GM19372 (cell line): ENCODE measurements around the gene AMOTL1.

Experiments
- ATAC-seq: cut with Tn5 transposase; IDR thresholded peaks from one replicate; pipeline ENCODE4 v1.9.1; 2021; ENCODE audit warnings: mild to moderate bottlenecking, low read depth, moderate library complexity; ENCODE audit not compliant: unreplicated experiment

AMOTL1 gene, protein sequence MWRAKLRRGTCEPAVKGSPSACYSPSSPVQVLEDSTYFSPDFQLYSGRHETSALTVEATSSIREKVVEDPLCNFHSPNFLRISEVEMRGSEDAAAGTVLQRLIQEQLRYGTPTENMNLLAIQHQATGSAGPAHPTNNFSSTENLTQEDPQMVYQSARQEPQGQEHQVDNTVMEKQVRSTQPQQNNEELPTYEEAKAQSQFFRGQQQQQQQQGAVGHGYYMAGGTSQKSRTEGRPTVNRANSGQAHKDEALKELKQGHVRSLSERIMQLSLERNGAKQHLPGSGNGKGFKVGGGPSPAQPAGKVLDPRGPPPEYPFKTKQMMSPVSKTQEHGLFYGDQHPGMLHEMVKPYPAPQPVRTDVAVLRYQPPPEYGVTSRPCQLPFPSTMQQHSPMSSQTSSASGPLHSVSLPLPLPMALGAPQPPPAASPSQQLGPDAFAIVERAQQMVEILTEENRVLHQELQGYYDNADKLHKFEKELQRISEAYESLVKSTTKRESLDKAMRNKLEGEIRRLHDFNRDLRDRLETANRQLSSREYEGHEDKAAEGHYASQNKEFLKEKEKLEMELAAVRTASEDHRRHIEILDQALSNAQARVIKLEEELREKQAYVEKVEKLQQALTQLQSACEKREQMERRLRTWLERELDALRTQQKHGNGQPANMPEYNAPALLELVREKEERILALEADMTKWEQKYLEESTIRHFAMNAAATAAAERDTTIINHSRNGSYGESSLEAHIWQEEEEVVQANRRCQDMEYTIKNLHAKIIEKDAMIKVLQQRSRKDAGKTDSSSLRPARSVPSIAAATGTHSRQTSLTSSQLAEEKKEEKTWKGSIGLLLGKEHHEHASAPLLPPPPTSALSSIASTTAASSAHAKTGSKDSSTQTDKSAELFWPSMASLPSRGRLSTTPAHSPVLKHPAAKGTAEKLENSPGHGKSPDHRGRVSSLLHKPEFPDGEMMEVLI

DNA sequence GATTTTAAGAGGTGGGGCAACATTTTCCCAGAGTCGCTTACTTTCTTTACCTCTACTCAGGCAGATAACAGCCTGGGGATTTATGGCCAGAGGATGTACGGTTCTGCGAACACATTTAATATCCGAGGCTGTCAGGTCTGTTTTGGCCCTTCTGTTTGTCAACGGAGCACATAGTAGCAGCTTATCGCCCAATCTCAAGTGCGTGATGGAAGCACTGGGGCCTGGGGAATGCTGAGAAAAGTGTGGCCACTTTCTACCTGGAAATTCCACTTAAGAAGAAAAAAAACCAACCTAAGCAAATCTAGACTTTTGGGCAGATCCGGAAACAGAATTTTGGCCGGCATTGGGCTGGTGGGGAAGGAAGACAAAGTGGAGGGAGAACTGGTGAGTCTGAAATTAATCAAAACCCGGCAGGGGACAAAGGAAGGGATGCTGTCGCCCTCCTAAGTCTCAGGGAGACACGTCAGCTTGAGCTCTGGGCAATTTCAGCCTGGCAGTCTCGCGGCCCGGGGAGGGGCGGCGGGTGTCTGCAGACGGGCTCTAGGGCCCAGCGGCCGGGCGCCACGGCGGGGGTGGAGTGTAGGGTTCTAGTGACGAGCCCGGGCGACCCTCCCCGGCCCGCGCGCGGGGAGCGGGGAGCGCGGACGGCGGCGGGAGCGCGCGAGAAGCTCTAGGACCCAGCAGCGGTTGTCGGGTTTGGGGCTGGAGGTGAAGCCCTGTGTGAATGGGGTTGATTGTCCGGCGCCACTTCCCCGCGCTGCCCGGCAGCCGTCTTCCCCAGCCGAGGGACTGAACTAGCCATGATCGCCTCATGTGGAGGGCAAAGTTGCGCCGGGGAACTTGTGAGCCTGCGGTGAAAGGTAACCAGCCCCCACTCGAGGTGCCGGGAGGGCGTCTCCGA lies at the start of gene AMOTL1:
AMOTL1 (plus strand) TSS at position 656 of the 901 bp plus-strand sequence; CDS start at position 812, 156 bp downstream.
- peak; percentile 72 for ATAC-seq

DNA sequence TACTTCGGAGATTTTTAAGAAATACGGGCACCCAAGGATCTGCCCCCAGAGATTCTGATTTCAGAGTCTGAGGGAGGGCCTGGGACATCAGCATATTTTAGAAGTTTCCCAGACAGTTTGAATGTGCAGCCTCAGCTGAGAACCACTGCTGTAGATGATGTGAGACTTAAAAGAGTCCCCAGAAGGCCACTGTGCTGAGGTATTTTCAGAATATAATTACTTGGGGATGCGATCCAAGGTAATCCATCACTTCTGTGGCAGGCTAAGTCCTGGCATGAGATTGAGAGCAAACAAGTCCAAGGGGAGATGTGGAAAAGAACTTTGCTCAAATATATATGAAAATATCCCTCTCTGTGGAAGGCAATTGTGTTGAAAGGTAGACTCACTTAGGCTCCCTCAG lies 48.3 kb upstream of the AMOTL1 start:
- no peak for ATAC-seq

DNA sequence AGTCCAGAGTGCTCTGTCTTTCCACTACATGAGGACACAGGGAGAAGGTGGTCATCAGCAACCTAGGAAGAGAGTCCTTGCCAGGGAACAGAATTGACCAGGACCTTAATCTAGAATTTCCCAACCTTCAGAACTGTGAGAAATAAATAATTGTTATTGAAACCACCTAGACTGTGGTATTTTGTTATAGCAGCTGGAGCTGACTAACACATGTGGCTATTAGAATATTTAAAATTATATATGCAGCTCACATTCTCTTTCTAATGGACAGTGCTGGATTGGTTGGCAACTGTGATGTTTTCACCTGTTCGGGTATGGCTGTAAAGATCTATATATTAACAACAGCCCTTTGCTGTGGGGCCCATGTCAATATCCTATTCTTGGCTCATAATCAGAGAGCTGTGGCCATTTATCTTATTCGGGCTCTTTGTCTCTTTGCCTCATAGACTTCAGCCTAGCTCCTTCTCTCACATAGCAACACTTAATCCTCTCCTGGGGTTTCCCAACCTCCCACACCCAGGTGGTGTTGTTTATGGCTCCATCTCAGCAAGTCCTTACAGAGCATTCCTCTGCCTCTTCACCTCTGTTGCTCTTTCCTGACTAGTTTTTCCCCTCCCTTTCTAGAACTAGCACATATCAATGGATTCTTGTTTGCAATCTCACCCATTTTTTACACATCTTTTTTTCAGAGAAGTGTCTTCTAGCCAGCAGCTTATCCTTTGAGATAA lies 46.4 kb upstream of the AMOTL1 start:
- no peak for ATAC-seq

DNA sequence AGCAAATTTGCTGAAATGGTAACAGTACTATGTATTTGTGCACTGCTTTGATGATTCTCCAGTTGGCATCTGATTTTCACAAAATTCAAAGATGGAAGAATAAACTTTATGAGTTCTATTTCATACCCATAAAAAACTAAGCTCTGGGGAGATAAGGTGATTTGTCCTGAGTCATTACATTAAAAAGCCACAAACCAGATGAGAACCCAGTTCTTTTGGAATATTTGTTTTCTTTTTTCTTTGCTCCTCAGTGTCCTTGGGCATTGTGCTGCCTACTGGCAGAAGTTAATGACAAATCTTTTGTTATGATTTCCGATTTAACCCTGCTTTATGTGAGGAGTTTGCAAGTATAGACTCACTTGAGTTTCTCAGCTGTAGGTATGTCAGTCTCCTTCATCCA lies 45.4 kb upstream of the AMOTL1 start:
- no peak for ATAC-seq

DNA sequence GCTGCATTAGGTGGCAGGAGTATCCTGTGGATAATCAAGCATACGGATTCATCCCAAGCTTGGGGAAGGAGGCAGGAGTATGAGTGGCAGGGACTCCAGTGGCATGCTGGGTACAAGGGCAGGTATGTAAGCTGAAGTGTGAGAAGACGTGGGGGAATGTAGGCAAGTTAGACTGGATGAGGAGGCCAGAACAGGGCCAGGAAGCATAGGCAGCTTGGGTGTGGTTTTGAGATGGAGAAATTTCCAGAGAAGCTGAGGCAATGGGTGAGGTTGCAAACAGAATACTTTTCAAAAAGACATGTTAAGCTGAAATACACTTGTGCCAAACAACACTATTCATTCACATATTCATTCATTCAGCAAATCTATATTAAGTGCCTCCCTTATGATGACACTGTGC lies 43.1 kb upstream of the AMOTL1 start:
- ATAC-seq: no peak

DNA sequence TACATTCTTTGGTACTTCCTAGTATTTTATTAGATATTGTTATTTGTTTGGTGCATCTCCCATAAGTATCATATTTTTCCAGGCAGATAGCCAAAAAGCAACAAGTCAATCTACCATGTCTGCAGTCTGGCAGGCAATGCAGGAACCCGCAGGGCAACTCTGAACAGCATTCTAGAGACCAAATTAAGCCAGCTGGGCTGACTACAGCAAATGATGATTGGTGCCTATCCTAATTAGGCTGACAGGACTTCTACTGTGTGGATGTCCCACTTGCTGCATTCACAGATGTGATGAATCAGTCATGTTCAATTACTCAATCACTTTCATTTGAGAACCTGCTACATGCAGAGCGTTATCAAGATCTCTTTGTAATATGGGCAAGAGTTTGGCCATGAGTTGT lies 40.3 kb upstream of the AMOTL1 start:
- ATAC-seq: no peak

DNA sequence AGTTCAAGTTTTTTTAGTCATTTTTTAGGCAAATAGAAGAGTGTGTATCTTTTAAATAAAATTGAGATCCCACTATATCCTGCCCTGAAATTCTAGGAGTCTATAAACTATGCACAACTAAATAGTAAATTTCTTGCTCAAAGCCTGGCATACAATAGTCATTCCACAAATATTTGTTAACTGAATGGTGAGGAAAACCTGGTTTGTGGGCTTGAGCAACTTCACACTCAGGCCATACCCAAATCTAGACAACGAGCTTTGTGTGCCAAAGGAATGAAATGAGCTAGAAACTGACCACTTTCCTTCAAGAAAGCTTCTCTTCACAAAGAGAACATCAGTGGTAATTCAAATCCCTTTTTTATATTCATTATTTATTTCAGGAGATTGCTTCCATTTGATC lies 39.6 kb upstream of the AMOTL1 start:
- no peak for ATAC-seq

DNA sequence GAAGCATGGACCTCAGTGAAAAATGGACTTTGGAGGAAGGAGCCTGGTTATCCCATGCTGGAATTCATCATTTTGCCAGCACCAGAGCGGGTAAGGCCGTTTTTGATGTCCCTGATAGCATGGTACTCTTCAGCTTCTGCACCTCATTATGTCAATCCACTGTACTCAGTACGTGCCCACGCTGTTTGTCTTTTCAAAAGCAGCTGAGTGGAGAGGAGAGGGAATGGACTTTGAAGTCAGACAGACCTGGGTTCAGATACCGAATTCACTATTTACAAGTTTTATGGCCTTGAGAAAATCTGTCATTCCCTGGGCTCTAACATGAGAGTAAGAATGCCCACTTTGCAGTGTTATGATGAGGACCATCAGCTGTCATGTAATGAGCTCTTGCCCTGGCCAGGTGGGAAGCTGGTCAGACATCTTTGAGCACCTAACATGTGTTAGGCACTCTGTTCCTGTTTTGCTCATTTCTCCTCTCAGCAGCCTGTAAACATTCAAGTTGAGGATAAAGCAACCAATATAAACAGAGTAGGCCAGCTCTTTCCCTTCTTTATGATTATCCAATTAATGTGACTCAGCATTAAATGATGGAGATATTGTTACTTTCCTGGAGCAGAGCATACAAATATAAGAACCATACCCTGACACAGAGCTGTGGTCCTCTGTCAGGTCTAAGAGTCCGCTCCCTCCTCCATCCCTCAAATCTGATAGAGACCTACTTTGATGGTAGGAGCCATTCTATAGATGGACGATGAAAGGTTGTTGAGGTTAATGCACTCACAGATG lies 39.0 kb upstream of the AMOTL1 start:
- no peak for ATAC-seq

DNA sequence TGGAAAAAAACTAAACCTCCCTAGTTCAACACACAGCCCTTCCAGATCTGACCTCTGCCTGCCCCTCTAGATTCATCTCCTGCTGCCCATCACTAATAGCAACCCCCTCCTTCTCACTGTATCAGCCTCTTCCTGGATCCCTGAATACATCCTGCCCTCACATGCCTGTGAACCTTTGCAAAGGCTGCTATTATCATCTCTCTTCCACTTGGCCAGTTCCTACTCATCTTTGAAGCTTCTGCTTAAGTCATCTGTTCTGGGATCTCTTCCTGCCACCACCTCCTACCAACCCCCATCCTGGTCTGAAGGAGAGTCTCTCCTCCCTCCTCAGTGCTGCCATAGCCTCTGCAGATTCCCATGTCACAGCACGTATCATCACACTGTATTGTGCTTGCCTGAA lies 38.0 kb upstream of the AMOTL1 start:
- no peak for ATAC-seq

DNA sequence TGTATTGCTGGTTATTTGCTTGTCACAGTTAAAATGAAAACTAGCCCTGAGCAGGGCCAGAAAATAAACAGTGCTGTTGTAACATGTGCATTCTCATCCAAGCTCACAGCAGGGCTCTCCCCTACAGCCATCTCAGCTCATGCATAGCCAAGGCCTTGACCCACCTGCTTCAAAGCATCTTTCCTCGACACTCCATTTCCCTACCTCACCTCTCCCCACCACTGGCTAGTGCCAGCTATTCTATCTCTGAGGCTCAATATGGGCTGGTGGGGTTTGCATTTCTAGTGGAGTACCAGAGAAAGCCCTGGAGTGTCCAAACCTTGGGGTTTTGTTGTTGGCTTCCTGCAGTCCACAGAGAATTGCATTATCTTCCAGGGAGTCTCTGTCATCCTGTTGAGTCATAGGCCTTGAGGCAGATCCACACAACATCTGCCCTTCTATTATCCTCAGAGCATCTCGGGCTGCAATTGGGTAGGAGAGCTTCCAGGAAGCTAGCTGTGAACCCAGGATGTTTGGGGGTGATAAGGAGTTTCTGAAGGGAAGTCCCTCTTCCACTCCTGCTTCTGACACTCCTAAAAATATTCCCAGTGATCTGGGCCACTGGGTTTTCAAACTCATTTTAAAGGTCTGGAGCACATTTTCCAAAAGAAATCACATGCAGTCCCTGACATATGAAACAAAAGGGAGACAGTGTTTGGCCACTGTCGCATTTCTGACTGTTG lies 36.1 kb upstream of the AMOTL1 start:
- ATAC-seq: no peak

DNA sequence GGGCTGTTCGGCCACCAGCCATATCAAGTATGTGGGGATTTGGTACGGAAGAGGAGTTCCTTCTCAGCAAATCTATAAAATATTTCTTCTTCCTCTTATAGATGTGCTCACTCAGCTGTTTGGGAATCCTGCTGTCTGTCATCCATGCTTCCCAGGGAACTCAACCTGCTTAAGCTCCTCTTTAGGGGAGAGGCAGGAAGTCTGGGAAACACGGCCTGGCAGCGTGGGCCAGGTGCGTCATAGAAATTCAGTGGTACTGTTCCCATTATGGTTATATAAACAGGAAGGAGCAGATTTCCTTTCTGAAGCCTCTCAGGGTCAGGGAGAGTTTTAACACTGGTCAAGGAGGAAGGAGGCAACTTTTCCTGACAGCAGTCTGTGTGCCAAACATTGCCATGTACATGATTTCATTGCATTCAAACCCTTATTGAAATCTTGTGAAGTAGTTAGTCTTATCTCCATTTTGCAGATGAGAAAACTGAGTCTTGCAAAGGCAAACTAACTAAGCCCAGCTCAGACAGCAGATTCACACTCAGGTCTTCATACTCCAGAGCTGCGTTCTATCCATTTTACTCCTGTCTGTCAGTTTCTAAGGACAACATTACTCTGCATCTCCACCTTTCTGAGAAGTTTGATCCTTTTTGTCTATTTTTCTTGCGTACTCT lies 35.4 kb upstream of the AMOTL1 start:
- ATAC-seq: no peak

DNA sequence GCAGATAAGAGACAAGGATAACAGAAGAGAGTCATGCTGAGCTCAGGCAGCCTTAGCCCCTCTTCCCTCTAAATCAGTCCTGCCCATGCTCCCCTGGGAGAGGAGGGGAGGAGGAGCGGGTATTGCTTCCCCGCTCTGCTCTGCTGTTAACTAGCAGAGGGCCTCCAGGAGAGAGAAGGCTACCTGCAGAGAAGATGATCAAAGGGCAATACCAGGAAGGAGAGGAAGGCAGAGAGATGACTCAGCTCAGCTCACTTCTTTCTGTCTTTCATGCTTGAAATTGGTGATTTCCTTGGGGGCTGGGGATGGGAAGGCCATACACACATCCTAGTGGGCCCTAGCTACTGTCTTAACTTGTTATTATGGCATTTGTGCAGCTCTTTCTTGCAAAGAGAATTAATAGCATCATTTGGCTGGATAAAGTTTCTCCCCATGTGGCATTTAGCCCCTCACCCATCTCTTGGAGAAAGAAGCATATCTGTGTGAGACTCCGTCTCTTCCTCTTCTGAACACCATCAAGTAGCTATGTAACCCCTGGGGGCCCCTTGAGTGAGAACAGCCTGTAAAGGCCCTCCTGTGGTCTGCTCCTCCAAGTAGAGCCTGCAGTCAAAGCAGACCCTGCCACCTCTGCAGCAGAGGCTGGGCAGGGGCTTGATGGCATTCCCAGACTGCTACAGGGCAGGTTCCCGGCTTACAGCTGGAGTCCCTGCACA lies 33.4 kb upstream of the AMOTL1 start:
- ATAC-seq: no peak

DNA sequence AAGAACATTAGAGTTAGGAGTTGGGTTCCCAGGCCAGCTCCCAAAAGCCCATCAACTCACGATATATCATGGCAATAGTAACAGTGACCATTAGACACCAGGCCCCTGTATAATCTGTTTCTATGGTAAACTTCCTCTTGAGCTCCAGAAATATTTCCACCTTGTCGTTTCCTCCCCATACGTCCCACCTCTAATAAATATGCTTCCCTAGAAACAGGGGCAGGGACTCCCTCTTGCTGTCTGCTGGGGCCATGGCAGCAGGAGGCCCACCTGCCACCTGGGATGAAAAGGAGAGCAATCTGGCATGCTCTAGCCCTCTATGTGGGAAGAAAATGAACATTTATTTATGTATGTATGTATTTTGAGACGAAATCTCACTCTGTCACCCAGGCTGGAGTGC lies 32.2 kb upstream of the AMOTL1 start:
- ATAC-seq: no peak

DNA sequence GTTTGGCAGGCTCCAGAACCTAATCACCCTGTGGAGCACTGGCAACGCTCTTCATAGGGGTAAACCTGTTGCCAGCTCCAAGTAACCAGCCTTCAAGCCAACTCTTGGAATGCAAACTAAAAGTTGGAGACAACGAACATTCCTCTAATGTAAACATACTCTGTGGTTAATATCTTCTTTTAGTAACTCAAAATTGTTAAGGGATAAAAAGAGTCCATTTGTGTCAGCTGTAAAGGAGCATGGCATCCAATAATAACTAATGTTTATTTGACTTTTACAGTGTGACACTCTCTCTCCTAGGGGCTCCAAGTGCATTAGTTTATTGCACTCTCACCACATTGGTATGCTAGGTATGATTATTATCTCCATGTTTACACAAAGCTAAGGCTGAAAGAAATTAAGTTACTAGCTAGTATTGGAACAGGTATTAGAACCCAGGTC lies 31.0 kb upstream of the AMOTL1 start:
- no peak for ATAC-seq

DNA sequence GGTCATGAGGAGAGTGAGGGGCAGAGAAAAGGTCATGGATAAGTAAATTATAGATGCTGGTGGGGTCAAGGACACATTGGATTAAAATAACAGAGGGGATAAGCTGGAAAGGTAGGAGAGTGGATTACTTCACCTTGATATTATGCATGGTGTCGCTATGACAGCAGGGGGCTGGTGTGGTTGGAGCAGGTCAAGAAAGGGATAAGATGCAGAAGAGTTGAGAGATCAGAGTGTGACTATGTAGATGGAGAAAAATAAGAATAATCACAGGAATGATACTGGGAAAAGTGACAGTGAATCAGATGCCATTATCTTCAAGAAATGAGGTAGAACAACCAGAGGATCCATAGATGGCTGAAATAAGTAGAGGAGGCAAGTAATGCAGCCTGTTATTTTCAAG lies 29.4 kb upstream of the AMOTL1 start:
- ATAC-seq: no peak

DNA sequence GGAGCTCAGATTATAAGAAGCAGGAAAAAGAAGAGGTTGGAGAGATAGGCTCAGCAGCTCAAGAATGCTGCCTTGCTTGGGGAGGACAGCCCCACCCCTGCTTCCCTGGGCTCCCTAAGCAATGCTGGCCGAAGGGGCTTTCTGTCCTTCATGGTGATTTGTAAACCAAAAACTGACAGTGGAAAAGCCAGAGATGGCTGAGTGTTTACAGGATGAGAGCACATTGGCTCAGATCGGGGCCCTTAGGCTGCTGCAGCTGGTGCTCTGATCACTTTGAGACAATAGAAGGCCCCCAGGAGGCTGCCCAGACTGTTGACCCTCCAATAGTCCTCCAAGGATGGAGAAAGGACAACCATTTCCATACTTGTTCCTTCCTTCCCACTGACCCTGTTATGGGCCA lies 28.8 kb upstream of the AMOTL1 start:
- no peak for ATAC-seq
